GM12878 (cell line): ENCODE data around the gene TRIM4. TPM values are rescaled to one million over a fixed set of nuclear protein-coding genes. Genes with fewer than 3 reads are reported as not detected.

Source experiments
- ATAC-seq: fragments of 200-7000 bp; cut with Tn5 transposase; 3 replicates; pipeline ENCODE4 v1.9.1; 2020; ENCODE audit warnings: mild to moderate bottlenecking, moderate library complexity
- BruUV-seq: library from RNA; stranded (reverse); fragments of 400-500 nt; replicated peaks from 2 replicates; lab custom pipeline; 2021; lab: Mats Ljungman, UMichigan
- CTCF ChIA-PET: fragments of 300-600 bp; sonication (Branson Sonifier 250); formaldehyde crosslinking; extraction: SDS; loops from one replicate; lab custom pipeline; 2021; ENCODE audit warnings: inconsistent platforms; lab: Yijun Ruan, JAX
- POLR2A ChIA-PET: fragments of 350-600 bp; formaldehyde crosslinking; extraction: SDS; loops from one replicate; lab custom pipeline; 2021; ENCODE audit warnings: inconsistent platforms; lab: Charles Lee
- RAD21 ChIA-PET: fragments of 300-600 bp; sonication (Branson Sonifier 250); formaldehyde crosslinking; loops from one replicate; lab custom pipeline; 2023; ENCODE audit warnings: antibody characterized with exemption; ENCODE audit not compliant: unreplicated experiment; lab: Charles Lee
- SMC1A ChIA-PET: fragments of 300-600 bp; sonication (Branson Sonifier 250); formaldehyde crosslinking; loops from one replicate; lab custom pipeline; 2023; ENCODE audit not compliant: unreplicated experiment, uncharacterized antibody; lab: Charles Lee
- DNase-seq: peaks from one replicate; pipeline ENCODE4 v3.0.0-alpha.2; 2011; ENCODE audit warnings: low read depth, low spot score
- FAIRE-seq: peaks from 3 replicates; lab custom pipeline; 2011; peaks lifted over from hg19 to GRCh38; lab: Jason Lieb, UNC
- H2AFZ ChIP-seq: 2 replicates; pipeline ENCODE4 v1.6.0; 2011; ENCODE audit warnings: low read depth, low read length, control low read depth; ENCODE audit not compliant: control insufficient read depth
- H3K27ac ChIP-seq: 2 replicates; pipeline ENCODE4 v1.5.1; 2011; ENCODE audit warnings: control low read depth; ENCODE audit not compliant: control insufficient read depth, insufficient read depth
- H3K27me3 ChIP-seq, 2 experiments: replicated peaks in 1 of 2; 2 replicates each; pipeline versions ENCODE4 v1.6.0 to v1.6.1; 2011; ENCODE audit warnings: low read length in 1 of 2; ENCODE audit not compliant: control insufficient read depth in 2 of 2, insufficient read depth in 2 of 2
- H3K36me3 ChIP-seq, 2 experiments: 2 replicates each; pipeline ENCODE4 v1.5.1; 2011; ENCODE audit warnings: low read length in 1 of 2; ENCODE audit not compliant: control insufficient read depth in 2 of 2, insufficient read depth in 2 of 2
- H3K4me1 ChIP-seq: 2 replicates; pipeline ENCODE4 v1.6.1; 2011; ENCODE audit warnings: mild to moderate bottlenecking, low read length, moderate library complexity, mixed read lengths; ENCODE audit not compliant: control insufficient read depth, insufficient read depth
- H3K4me2 ChIP-seq: 2 replicates; pipeline ENCODE4 v1.6.0; 2011; ENCODE audit warnings: control low read depth; ENCODE audit not compliant: control insufficient read depth, insufficient read depth
- H3K4me3 ChIP-seq: fragments of 200-600 bp; sonication (generic); 2 replicates; pipeline ENCODE4 v1.5.1; 2016
- H3K79me2 ChIP-seq: 2 replicates; pipeline ENCODE4 v1.6.0; 2011; ENCODE audit warnings: low read length; ENCODE audit not compliant: control insufficient read depth, insufficient read depth
- H3K9ac ChIP-seq: 2 replicates; pipeline ENCODE4 v1.8.0; 2011; ENCODE audit warnings: low read length, control low read depth, mixed read lengths; ENCODE audit not compliant: control insufficient read depth, insufficient read depth
- H3K9me3 ChIP-seq: replicated peaks from 3 replicates; pipeline ENCODE4 v1.5.1; 2011; ENCODE audit warnings: mild to moderate bottlenecking, low read length; ENCODE audit not compliant: control insufficient read depth, insufficient read depth
- H4K20me1 ChIP-seq: 2 replicates; pipeline ENCODE4 v1.6.0; 2011; ENCODE audit not compliant: control insufficient read depth, insufficient read depth
- HCFC1 ChIP-seq: fragments of 150-350 bp; IDR thresholded peaks from 2 replicates; pipeline ENCODE4 v1.6.1; 2014; ENCODE audit warnings: low read length
- JUNB ChIP-seq: IDR thresholded peaks from 2 replicates; pipeline ENCODE4 v1.6.1; 2016; ENCODE audit warnings: antibody characterized with exemption, mild to moderate bottlenecking
- MAX ChIP-seq: IDR thresholded peaks from 2 replicates; pipeline ENCODE4 v1.6.1; 2012; ENCODE audit warnings: low read depth, low read length, improper control_type of control experiment
- RAD51 ChIP-seq: fragments of 450-650 bp; IDR thresholded peaks from 2 replicates; pipeline ENCODE4 v1.6.1; 2016; ENCODE audit warnings: moderate library complexity, mild to moderate bottlenecking, inconsistent platforms
- WGBS: methylation state at CpG from one replicate; pipeline ENCODE4 v1.1.6; 2016; ENCODE audit warnings: low lambda C conversion rate; ENCODE audit not compliant: insufficient replicate concordance, insufficient coverage; ENCODE audit errors: missing lambda C conversion rate; 5-methylcytosine and 5-hydroxymethylcytosine counted together
- in situ Hi-C: fragments of 300-500 bp; cut with MboI; formaldehyde crosslinking; loops from 9 replicates; pipeline ENCODE4 v1.14.3; 2018; ENCODE audit warnings: mixed read lengths
- intact Hi-C: fragments of 100-400 bp; cut with micrococcal nuclease; formaldehyde crosslinking; loops from one replicate; pipeline ENCODE4 v1.14.2; 2022; ENCODE audit not compliant: unreplicated experiment
- polyA plus RNA-seq, 11 experiments: library from polyadenylated mRNA; depleted of rRNA in 4 of 11; unstranded in 6 of 11; stranded (reverse) in 5 of 11; fragments of >200 nt; fragmentation: Nextera tagmentation in 4 of 11; fragmentation: Illumina TruSeq in 1 of 11; extraction: Ambion mirVana in 4 of 11; extraction: Trizol in 1 of 11; gene quantifications; 1 replicate in 1 of 11; 2 replicates in 10 of 11; pipeline versions ENCODE4 v1.2.1 to v1.2.3, GENCODE V29; 2011 to 2016; ENCODE audit warnings: inconsistent platforms in 2 of 11, missing spikeins in 2 of 11, low read depth in 1 of 11
- total RNA-seq, 4 experiments: library from RNA; depleted of rRNA in 3 of 4; stranded (reverse); fragments of >200 nt in 3 of 4; fragmentation: Illumina TruSeq in 1 of 4; extraction: Trizol in 1 of 4; gene quantifications; 2 replicates each; pipeline versions ENCODE4 v1.2.1 to v1.2.3, GENCODE V29; 2013 to 2021

Gene TRIM4
- total and polyA plus RNA-seq, 10 of the 15 experiments (the other 5 are each of a cell fraction or from before 2014, with no cell fraction given) = 4.8 to 21.8 (median 17.9) TPM

GRCh38 chr7:99898836-99899235 is 20.5 kb downstream of the TRIM4 start:
- in situ Hi-C loops = no loop called here
- TF ChIP-seq MAX = no peak
- no peak overlapping the region for H2AFZ ChIP-seq

GRCh38 chr7:99898023-99898357 is 21.3 kb downstream of the TRIM4 start:
- WGBS = 66% methylated on average over 2 of the region's 2 CpGs
- no peak overlapping the region for H3K4me3 ChIP-seq
- in situ Hi-C loops = no loop called here
- ChIA-PET POLR2A (no interaction called here), SMC1A (no interaction called here), RAD21 (no interaction called here)
- no TSS peak for BruUV-seq
- no peak overlapping the region for H2AFZ ChIP-seq
- ATAC-seq (no peak; the same call in 2 of the 3 replicates), DNase-seq (no peak)
- no peaks in the 10 kb centered on the region for H4K20me1 ChIP-seq
- H3K4me1 ChIP-seq = peaks cover 8% of the 10 kb centered on the region
- H3K27ac ChIP-seq = no peak overlapping the region
- TF ChIP-seq HCFC1 (no peak), RAD51 (no peak), JUNB (no peak)
- TF ChIP-seq, all 136 proteins: peak for 0
- H3K79me2 ChIP-seq = no peaks in the 10 kb centered on the region
- no peak overlapping the region for H3K9ac ChIP-seq
- no peak for FAIRE-seq
- no peak overlapping the region for H3K4me2 ChIP-seq
- intact Hi-C loops = no loop called here
- no peaks in the 10 kb centered on the region for H3K27me3 ChIP-seq
- H3K9me3 ChIP-seq = no peaks in the 10 kb centered on the region
- CTCF ChIA-PET = no interaction called here
- peaks cover 5 to 24% of the 10 kb centered on the region in 2 experiments; a peak in 3 of 4 replicates for H3K36me3 ChIP-seq

More at GRCh38 chr7:99898836-99899235, 20.5 kb downstream of the TRIM4 start:
- H3K4me3 ChIP-seq = no peak overlapping the region
- H3K9me3 ChIP-seq = no peaks in the 10 kb centered on the region
- H3K27ac ChIP-seq = no peak overlapping the region
- peaks cover 8% of the 10 kb centered on the region for H3K4me1 ChIP-seq
- H3K79me2 ChIP-seq = no peaks in the 10 kb centered on the region
- BruUV-seq = no TSS peak
- no peaks in the 10 kb centered on the region for H4K20me1 ChIP-seq
- ChIA-PET SMC1A (interaction anchor here (1.0 kb wide), 1 partner anchor 15 kb away, joined by 4 read pairs; no protein-coding TSS in a partner anchor), CTCF (no interaction called here), POLR2A (no interaction called here), RAD21 (no interaction called here)
- no peak overlapping the region for H3K9ac ChIP-seq
- intact Hi-C loops = no loop called here
- no peak overlapping the region for H3K4me2 ChIP-seq
- peaks cover 9 to 31% of the 10 kb centered on the region in 2 experiments; a peak in 3 of 4 replicates for H3K36me3 ChIP-seq
- DNase-seq = no peak
- WGBS = 97% methylated on average over 3 of the region's 3 CpGs
- ATAC-seq = no peak
- H3K27me3 ChIP-seq = no peaks in the 10 kb centered on the region
- no peak for FAIRE-seq
